ENCODE data around the gene TMSB10.
"Not testable (repeated sequence)": the region's sequence is repeated elsewhere in the genome, so short reads cannot be mapped to it uniquely, and the experiment has no call there.

Gene TMSB10

DNA sequence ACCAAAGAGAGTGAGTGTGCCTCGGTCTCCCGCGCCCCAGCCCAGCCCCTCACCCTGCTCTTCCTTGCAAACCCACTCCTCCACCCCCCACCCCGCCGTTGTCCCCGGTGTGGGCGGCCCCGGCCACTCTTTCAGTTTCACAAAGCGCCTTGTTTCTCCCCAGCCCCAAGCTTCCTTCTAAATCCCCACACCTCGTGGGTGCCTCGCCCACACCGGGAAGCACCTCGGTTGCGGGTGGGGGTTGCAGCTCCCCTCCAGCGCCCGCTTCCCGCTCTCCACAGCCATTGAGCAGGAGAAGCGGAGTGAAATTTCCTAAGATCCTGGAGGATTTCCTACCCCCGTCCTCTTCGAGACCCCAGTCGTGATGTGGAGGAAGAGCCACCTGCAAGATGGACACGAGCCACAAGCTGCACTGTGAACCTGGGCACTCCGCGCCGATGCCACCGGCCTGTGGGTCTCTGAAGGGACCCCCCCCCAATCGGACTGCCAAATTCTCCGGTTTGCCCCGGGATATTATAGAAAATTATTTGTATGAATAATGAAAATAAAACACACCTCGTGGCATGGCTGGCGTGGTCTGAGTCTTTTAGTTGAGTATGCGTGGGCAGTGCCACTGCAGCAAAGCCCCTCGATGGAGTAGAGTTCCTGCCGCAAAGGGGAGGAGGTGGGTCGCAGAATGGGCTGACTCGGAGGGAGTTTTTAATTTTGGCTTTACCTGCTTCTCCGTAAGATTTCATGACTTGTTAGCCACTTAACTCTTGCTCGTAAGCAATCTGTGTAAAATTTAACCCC, 848 bp downstream of the TMSB10 start:
- WGBS = 1% methylated on average over 35 of the region's 38 CpGs
- H3K4me1 ChIP-seq (ENCODE audit: insufficient read depth, low read length) = no peaks in the 10 kb centered on the region
- H3K36me3 ChIP-seq (ENCODE audit: insufficient read depth, low read length) = peaks cover 3% of the 10 kb centered on the region; the same call in 1 of the 2 replicates
- peak overlapping the region; percentile 97 for H3K4me3 ChIP-seq (ENCODE audit: low read length)
- H3K27ac ChIP-seq (ENCODE audit: low read depth, low read length) = peak overlapping the region; percentile 75
- H3K9ac ChIP-seq (ENCODE audit: low read depth, low read length) = peak overlapping the region; percentile 95
- H3K9me3 ChIP-seq (ENCODE audit: insufficient read depth, low read depth, low read length) = peaks cover 2% of the 10 kb centered on the region; the same call in 1 of the 2 replicates
- peaks cover 8% of the 10 kb centered on the region for H3K27me3 ChIP-seq (ENCODE audit: insufficient read depth, low read length)

DNA sequence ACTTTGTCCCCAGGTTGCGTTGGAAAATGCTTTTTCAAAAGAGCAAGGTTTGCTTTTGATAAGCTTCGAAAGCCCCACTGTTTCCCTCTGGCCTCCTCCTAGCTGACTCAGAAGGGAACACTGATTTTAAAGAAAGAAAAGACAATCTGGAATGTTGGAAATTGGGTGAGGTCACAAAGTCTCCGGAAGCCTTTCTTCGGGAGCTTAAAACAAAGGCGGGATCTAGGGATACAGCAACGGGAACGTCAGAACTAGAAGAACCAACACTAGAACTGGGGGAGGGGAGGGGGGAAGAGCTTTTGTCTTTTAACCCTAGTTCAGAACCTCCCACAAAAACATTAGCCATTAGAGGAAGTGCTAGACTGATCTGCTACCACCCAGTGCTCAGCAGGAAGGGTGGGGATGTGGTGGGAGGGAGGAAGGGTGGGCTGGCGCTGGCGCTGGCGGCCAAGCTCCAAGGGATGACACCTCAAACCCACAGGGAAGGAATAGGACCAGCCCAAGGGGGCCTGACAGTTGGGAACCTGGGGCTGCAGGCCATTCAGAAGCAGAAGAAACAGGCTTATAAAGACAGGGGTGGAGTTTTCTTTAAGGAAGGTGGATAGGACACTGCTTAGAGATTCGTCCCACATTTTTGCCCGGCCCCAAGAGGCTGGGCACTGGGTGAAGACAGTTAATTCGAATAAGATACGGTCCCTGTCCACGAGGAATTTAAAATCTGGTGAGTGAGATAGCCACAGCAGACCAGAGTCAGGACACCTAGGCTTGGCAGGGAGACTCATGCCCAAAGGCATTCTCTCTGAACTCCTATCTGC, 1.7 kb downstream of the TMSB10 start:
- no peaks in the 10 kb centered on the region for H3K4me1 ChIP-seq (ENCODE audit: insufficient read depth, low read length)
- peak overlapping the region; percentile 95 for H3K9ac ChIP-seq (ENCODE audit: low read depth, low read length)
- H3K9me3 ChIP-seq (ENCODE audit: insufficient read depth, low read depth, low read length) = peaks cover 2% of the 10 kb centered on the region; the same call in 1 of the 2 replicates
- 23% methylated on average over 15 of the region's 15 CpGs for WGBS
- H3K36me3 ChIP-seq (ENCODE audit: insufficient read depth, low read length) = peaks cover 3% of the 10 kb centered on the region; the same call in 1 of the 2 replicates
- H3K27ac ChIP-seq (ENCODE audit: low read depth, low read length) = peak overlapping the region; percentile 69; the same call in 1 of the 2 replicates
- H3K27me3 ChIP-seq (ENCODE audit: insufficient read depth, low read length) = peaks cover 8% of the 10 kb centered on the region
- H3K4me3 ChIP-seq (ENCODE audit: low read length) = peak overlapping the region; percentile 97

DNA sequence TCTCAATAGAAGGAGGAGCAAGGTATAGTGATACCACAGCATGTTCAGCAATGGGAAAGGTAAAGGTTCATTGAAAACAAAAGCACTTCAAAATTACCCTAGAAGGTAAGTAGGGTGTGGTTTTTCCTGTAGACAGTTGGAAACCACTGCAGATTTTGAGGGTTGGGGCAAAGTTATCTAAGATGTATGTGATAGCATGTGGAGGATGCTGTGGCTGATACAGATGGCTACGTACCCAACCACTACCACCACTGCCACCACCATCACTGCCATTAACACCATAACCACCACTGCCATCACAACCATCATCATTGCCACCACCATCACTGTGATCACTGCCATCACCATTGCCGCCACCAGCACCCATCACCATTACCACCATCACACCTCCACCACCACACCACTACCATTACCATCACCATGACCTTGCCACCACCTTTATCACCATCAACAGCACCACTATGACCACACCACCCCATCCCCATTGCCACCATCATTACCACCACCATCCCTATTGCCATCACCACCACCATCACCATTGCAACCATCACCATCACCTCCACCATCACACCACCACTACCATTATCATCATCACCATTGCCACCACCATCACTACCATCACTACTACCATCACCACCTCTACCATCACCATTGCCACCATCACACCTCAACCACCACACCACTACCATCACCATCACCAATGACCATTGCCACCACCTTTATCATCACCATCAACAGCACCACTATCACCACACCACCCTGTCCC, 3.7 kb downstream of the TMSB10 start:
- peaks cover 3% of the 10 kb centered on the region; the same call in 1 of the 2 replicates for H3K36me3 ChIP-seq (ENCODE audit: insufficient read depth, low read length)
- peaks cover 2% of the 10 kb centered on the region; the same call in 1 of the 2 replicates for H3K9me3 ChIP-seq (ENCODE audit: insufficient read depth, low read depth, low read length)
- 90% methylated on average over 2 of the region's 2 CpGs for WGBS
- no peaks in the 10 kb centered on the region for H3K4me1 ChIP-seq (ENCODE audit: insufficient read depth, low read length)
- H3K27me3 ChIP-seq (ENCODE audit: insufficient read depth, low read length) = peaks cover 6% of the 10 kb centered on the region
- no peak overlapping the region for H3K27ac ChIP-seq (ENCODE audit: low read depth, low read length)
- H3K4me3 ChIP-seq (ENCODE audit: low read length) = no peak overlapping the region
- no peak overlapping the region for H3K9ac ChIP-seq (ENCODE audit: low read depth, low read length)

DNA sequence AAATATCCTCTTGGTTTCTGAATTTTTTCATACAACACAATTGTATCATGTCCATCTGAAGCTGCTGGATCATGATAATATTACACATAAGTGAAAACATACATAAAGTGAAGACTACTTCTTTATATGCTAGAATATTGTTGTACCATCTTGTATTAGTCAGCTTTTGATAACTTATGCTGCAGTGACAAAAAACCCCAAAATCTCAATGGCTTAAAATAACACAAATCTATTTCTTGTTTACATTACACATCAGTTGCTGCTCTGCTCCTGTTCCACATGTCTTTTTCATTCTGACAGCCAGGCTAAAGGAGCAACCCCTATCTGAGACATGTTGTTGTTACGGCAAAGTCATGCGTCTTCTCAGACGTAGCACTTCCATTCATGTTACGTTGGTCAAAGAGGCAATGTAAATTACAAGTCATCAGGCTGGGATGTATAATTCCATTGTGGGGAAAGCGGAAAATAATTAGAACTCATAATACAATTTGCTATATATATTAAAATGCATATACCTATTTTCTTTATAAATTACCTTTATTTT, 5.8 kb downstream of the TMSB10 start:
- peaks cover 2% of the 10 kb centered on the region; the same call in 1 of the 2 replicates for H3K9me3 ChIP-seq (ENCODE audit: insufficient read depth, low read depth, low read length)
- H3K9ac ChIP-seq (ENCODE audit: low read depth, low read length) = no peak overlapping the region
- H3K27ac ChIP-seq (ENCODE audit: low read depth, low read length) = no peak overlapping the region
- no peaks in the 10 kb centered on the region for H3K4me1 ChIP-seq (ENCODE audit: insufficient read depth, low read length)
- H3K27me3 ChIP-seq (ENCODE audit: insufficient read depth, low read length) = no peaks in the 10 kb centered on the region
- peaks cover 3% of the 10 kb centered on the region; the same call in 1 of the 2 replicates for H3K36me3 ChIP-seq (ENCODE audit: insufficient read depth, low read length)
- no peak overlapping the region for H3K4me3 ChIP-seq (ENCODE audit: low read length)
- WGBS = over 99% methylated on average over 4 of the region's 5 CpGs

DNA sequence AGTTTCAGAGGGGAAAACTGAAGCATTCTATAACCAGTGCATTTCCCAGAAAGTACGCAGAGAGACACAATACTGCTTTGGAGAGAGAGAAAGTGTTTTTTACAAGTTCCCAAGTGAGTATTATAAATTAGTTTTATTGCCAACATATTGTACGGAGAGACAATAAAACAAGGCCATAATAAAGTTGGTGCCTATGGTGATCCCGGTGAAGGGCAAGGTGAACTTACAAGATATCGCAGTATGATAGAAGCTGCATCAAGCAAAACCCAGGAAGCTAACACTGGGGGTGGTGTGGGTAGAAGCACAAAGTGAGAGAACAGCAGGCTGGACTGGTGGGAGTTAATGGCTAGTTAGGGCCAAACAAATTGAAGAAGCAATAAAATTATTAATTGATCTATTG, 7.5 kb downstream of the TMSB10 start:
- no peak overlapping the region for H3K27ac ChIP-seq (ENCODE audit: low read depth, low read length)
- H3K9ac ChIP-seq (ENCODE audit: low read depth, low read length) = no peak overlapping the region
- peaks cover 2% of the 10 kb centered on the region; the same call in 1 of the 2 replicates for H3K9me3 ChIP-seq (ENCODE audit: insufficient read depth, low read depth, low read length)
- no peaks in the 10 kb centered on the region for H3K27me3 ChIP-seq (ENCODE audit: insufficient read depth, low read length)
- H3K4me3 ChIP-seq (ENCODE audit: low read length) = no peak overlapping the region
- WGBS = 96% methylated on average over 4 of the region's 4 CpGs
- 0 out of 2 replicates have a peak, but pooled peaks cover 3% of the 10 kb centered on the region for H3K36me3 ChIP-seq (ENCODE audit: insufficient read depth, low read length)
- no peaks in the 10 kb centered on the region for H3K4me1 ChIP-seq (ENCODE audit: insufficient read depth, low read length)

DNA sequence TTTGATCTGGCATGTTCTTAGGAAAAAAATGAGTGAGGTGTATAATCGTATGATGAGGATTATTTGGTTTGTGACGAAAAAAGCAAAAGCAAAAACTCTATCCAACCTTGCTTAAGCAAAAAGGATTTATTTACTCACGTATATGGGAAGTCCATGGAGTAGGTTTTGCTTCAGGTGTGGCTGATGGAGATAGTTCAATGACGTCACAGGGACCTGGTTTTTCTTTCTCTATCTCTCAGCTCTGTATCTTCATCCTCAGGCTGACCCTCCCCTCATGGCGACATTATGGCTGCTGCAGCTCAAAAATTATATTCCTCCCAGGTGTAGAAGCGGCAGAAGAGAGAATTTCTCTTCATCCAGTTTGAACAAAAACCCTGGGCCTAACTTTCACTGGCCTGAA, 8.9 kb downstream of the TMSB10 start:
- no peak overlapping the region for H3K27ac ChIP-seq (ENCODE audit: low read depth, low read length)
- H3K36me3 ChIP-seq (ENCODE audit: insufficient read depth, low read length) = no peaks in the 10 kb centered on the region
- H3K9ac ChIP-seq (ENCODE audit: low read depth, low read length) = no peak overlapping the region
- WGBS = 87% methylated on average over 5 of the region's 6 CpGs
- H3K4me3 ChIP-seq (ENCODE audit: low read length) = no peak overlapping the region
- no peaks in the 10 kb centered on the region for H3K27me3 ChIP-seq (ENCODE audit: insufficient read depth, low read length)
- no peaks in the 10 kb centered on the region for H3K4me1 ChIP-seq (ENCODE audit: insufficient read depth, low read length)
- H3K9me3 ChIP-seq (ENCODE audit: insufficient read depth, low read depth, low read length) = peaks cover 2% of the 10 kb centered on the region; the same call in 1 of the 2 replicates

DNA sequence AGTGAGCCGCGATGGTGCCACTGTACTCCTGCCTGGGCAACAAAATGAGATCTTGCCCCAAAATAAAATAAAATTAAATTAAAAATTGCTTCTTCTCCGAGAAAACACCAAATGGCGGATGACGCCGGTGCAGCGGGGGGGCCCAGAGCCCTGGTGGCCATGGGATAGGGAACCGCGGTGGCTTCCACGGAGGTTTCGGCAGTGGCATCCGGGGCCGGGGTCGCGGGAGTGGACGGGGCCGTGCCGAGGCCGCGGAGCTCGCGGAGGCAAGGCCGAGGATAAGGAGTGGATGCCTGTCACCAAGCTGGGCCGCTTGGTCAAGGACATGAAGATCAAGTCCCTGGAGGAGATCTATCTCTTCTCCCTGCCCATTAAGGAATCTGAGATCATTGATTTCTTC, 10.2 kb downstream of the TMSB10 start:
- not testable (repeated sequence) for H3K9me3 ChIP-seq (ENCODE audit: insufficient read depth, low read depth, low read length); H3K4me3 ChIP-seq (ENCODE audit: low read length); H3K9ac ChIP-seq (ENCODE audit: low read depth, low read length); H3K27me3 ChIP-seq (ENCODE audit: insufficient read depth, low read length); H3K27ac ChIP-seq (ENCODE audit: low read depth, low read length); H3K4me1 ChIP-seq (ENCODE audit: insufficient read depth, low read length); H3K36me3 ChIP-seq (ENCODE audit: insufficient read depth, low read length)
- 97% methylated on average over 24 of the region's 24 CpGs for WGBS

DNA sequence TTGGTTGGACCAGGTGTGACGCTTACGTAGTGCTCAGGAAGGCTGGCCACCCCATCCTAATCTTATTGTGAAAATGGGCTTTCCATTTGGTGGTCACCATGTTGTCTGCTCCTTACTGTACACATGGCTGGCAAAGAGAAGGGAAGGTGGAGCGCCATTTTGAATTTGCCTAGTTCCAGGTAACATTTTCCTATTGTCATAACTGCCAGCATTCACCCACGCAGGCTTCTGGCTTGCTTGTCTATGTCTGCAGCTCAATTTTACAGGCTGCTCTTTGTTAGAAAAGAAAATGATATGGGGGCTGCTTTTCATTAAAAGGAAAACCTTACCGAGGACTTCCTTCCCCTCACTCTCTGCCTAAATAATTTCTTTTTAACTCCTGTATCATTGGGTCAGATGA, 12.4 kb downstream of the TMSB10 start:
- 96% methylated on average over 5 of the region's 5 CpGs for WGBS
- not testable (repeated sequence) for H3K9me3 ChIP-seq (ENCODE audit: insufficient read depth, low read depth, low read length); H3K4me1 ChIP-seq (ENCODE audit: insufficient read depth, low read length); H3K27ac ChIP-seq (ENCODE audit: low read depth, low read length); H3K4me3 ChIP-seq (ENCODE audit: low read length); H3K27me3 ChIP-seq (ENCODE audit: insufficient read depth, low read length); H3K36me3 ChIP-seq (ENCODE audit: insufficient read depth, low read length); H3K9ac ChIP-seq (ENCODE audit: low read depth, low read length)

DNA sequence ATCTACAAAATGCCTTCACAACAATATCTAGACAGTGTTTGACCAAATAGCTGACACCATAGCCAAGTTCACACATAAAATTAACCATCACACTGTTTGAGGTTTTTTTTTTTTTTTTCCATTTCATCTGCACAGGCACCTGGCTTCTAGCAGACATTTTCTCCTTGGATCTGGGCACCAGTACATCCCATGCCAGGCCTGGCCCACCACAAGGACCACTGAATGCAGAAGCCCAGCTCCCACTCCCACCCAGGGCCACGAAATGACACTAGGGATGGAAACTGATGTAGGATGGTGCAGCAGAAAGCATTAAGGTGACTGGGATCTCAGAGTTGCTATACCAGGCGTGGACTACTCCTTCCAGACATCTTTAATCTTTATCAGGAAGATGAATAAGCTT, 13.0 kb downstream of the TMSB10 start:
- Histone ChIP-seq H3K4me3 (ENCODE audit: low read length) (no peak overlapping the region), H3K27ac (ENCODE audit: low read depth, low read length) (no peak overlapping the region), H3K36me3 (ENCODE audit: insufficient read depth, low read length) (no peaks in the 10 kb centered on the region), H3K9me3 (ENCODE audit: insufficient read depth, low read depth, low read length) (no peaks in the 10 kb centered on the region), H3K27me3 (ENCODE audit: insufficient read depth, low read length) (no peaks in the 10 kb centered on the region), H3K4me1 (ENCODE audit: insufficient read depth, low read length) (no peaks in the 10 kb centered on the region; the same call in 1 of the 2 replicates), H3K9ac (ENCODE audit: low read depth, low read length) (no peak overlapping the region)
- WGBS = no CpG with 5 or more reads among the region's 2 CpGs

DNA sequence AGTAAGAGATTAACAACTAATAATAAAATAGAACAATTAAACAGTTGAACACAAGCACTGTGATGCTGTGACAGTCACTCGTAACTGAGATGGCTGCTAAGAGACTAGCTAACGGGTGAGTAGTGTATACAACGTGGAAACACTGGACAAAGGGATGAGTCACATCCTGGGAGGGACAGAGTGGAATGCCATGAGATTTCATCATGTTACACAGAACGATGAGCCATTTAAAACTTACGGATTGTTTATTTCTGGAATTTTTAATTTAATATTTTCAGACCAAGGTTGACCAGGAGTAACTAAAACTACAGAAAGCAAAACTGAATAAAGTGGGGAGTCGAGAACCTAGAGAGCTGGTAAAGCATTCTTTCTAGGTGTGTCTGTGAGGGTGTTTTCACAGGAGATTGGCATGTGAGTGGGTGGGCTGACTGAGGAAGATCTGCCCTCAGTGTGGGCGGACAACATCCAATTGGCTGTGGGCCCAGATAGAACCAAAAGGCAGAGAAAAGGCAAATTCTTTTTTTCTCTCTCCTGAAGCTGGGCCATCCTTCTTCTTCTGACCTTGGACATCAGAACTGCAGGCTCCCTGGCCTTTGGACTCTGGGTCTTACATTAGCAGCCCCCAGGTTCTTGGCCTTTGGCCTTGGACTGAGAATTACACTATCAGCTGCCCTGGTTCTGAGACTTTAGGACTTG, 14.6 kb downstream of the TMSB10 start:
- no peaks in the 10 kb centered on the region for H3K9me3 ChIP-seq (ENCODE audit: insufficient read depth, low read depth, low read length)
- H3K9ac ChIP-seq (ENCODE audit: low read depth, low read length) = peak overlapping the region; percentile 54; the same call in 1 of the 2 replicates
- no peaks in the 10 kb centered on the region; the same call in 1 of the 2 replicates for H3K4me1 ChIP-seq (ENCODE audit: insufficient read depth, low read length)
- H3K36me3 ChIP-seq (ENCODE audit: insufficient read depth, low read length) = no peaks in the 10 kb centered on the region
- peak overlapping the region; percentile 26; the same call in 1 of the 2 replicates for H3K27ac ChIP-seq (ENCODE audit: low read depth, low read length)
- H3K4me3 ChIP-seq (ENCODE audit: low read length) = no peak overlapping the region
- no peaks in the 10 kb centered on the region for H3K27me3 ChIP-seq (ENCODE audit: insufficient read depth, low read length)
- 79% methylated on average over 7 of the region's 7 CpGs for WGBS
